Kasumi-1 (cell line): ENCODE measurements around the gene HDGFL3.

ENCODE experiments used
- DNase-seq, 2 experiments: peaks; one replicate each; lab custom pipeline; 2025; lab: John Stamatoyannopoulos, UW

The HDGFL3 gene

DNA sequence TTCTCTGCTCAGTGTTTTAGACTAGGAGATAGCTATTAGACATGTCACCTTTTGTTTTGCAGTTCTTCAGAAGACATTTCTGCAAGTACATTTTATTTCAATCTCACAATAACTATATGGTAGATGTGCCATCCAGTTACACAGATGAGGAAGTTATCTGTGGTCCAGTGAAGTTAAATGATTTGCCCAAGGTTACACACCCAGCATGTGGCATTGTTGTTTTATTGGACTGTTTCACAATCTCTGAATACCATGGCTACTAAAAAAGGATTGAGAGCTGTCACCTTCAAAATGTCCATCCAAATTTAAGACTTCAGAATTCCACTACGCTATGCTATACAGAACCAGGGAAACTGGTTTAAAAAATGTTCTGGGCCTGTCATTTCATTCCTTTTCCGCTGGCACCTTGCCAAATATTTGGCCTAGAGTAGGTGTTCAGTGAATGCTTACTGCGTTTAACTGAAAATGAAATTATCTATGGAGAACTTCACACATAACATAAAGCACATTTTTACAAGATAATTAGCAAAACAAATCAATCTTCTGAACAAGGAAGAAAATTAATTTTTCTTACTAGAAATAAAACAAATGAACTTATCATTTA, 80.0 kb downstream of the HDGFL3 start:
- DNase-seq: no peak

GRCh38 chr15:83123529-83123928, 84.1 kb downstream of the HDGFL3 start:
- DNase-seq: no peak

DNA sequence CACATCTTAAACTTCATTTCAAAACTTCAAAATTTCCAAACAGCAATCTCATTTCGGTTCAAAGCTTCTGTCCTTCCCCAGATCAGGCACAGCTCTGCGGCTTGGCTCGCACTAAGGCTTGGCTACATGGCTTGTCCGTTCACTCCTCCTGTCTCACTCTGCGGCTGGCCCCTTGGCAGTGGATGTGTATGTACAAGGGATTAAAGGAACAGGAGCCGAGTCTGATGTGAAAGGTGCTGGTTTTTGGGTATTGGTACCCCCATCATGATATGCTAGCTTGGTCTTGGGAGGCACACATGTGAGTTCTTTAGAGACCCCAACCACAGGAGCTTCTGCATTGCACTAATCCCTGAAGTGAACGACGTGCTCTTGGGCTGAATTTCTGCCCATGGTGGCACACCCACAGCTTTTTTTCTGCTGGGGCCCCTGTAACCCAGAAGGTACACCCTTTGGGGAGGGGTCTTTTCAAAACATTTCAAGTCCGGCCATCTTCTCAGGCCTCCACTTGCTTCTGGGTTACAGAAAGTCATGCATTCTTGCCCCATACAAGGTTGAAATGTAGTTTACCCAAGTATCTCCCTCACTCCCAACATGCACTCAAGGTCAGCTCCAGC, 87.5 kb downstream of the HDGFL3 start:
- DNase-seq: no peak

DNA sequence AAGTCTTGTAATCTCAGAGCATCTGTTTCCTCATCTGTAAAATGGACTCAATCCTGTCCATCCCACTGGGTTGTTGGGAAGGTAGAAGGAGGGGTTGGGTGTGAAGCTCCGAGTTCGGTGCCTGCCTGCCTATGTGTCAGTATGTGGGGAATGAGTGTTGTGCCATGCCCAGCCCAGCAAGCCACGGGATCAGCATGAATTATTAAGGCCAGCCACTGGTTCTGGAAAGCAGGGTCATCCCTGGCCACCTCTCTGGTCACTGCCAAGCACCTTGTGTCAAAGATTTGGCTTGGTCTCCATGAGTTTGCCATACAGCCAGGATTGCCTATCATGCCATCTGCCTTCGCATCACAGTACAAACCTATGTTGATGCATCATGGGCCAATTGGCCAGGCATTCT, 88.7 kb downstream of the HDGFL3 start:
- DNase-seq: no peak

GRCh38 chr15:83118291-83118827, 89.3 kb downstream of the HDGFL3 start:
- DNase-seq: no peak

DNA sequence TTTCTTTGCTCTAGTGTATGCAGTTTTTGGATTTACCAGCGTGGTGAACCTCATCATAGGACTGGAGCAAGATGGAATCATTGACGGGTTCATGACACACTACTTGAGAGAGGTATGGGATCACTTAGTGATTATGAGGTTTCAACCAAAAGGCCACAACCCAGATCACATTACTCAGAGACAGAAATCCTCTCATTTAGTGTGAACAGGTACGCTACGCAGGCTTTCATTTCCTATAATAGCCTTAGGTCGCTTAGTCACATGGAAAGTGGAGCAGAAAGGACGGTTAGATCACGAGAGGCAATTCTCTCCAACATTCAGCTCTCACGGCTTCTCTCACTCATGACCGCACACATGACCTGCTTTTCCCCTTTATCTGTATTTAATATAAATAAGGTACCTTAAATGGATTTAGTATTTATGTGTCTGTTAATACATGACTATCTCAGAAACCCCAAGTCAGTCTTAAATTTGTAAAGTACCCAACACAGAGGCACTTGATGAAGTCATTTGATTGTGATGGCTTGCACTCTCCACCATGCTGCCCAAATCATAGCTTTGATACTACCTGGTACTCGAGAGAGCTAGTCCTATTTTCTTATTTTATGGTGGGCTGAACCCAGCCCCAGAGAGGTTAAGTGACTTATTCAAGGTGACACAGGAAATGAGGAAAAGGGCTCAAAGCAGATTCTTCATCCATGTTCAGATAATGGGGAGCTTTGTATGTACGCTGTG, 91.6 kb downstream of the HDGFL3 start:
- DNase-seq: no peak

DNA sequence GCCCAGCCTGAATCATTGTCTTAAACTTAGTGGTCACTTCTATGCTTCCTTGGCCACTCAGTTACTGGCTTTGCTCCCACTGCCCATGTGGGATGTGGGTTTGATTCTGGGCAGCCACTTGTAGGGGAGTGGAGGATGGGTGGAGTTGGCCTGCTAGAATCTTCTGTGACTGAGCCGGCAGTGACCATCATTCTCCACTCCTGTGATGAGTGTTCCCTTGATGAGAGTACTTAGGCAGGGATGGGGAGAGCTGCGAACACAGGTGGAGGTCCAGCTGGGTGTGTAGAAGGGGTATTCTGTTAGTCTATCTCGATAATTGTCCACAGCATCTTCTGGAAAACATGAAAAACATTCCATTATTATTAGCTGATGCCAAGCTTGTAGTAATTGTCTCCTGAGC, 92.2 kb downstream of the HDGFL3 start:
- no peak for DNase-seq

DNA sequence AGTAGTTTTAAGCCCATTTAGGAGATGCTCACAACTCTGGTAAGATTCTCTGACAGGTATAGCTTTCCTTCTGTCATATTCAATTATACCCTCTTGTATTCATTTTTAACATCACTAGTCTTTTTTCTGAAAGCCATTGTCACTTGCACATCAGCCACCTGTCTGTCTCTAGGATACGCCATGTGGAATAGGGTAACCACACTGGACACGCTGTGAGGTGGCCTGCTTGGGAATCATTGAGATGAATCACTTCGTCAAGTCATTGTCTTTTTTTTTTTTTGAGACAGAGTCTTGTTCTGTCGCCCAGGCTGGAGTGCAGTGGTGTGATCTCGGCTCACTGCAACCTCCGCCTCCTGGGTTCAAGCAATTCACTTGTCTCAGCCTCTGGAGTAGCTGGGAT, 92.8 kb downstream of the HDGFL3 start:
- no peak for DNase-seq

GRCh38 chr15:83113881-83114674, 93.5 kb downstream of the HDGFL3 start:
- DNase-seq: no peak

GRCh38 chr15:83112956-83113299, 94.7 kb downstream of the HDGFL3 start:
- no peak for DNase-seq

GRCh38 chr15:83112233-83112955, 95.2 kb downstream of the HDGFL3 start:
- no peak for DNase-seq

DNA sequence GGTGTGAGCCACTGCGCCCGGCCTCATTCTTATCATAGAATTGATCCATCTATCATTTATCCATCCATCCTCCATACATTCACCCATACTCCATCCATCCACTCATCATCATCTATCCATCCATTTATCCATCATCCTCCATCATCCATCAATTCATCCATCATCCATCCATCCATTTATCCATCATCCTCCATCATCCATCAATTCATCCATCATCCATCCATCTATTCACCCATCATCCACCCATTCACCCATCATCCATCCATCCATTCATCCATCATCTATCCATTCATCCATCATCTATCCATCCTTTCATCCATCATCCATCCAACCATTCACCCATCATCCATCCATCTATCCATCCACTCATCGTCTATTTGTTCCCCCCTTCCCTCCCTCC, 96.5 kb downstream of the HDGFL3 start:
- no peak for DNase-seq

GRCh38 chr15:83110381-83110780, 97.2 kb downstream of the HDGFL3 start:
- DNase-seq: no peak

DNA sequence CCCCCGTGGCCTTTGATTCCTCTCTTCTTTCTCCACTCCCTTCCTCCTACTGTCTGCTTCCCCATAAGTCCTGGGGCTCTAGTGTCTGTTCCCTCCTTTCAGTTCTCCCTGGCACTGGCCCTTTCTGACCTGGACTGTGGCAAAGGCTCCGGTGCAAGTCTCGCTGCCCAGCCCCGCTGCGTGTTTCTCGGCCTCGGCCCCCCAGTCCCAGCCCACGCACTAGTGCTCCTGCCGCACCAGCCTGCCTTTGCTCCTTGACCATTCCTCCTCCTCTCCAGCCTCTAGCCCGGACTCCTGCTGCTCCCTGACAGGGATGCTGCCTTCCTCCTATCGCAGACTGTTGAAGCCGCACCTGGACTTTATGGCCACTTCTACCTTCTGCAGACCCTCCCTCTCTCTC, 98.1 kb downstream of the HDGFL3 start:
- DNase-seq: no peak

- DNase-seq: peak; percentile 98 to 99
Observed at GRCh38 chr15:83108266-83109219, 99.1 kb downstream of the HDGFL3 start.

- no peak for DNase-seq
Observed at GRCh38 chr15:83107841-83108181, 99.8 kb downstream of the HDGFL3 start.

- peak in 1 of 2 experiments; percentile 33 for DNase-seq
Observed at GRCh38 chr15:83106994-83107840, 100.4 kb downstream of the HDGFL3 start, which contains the start of gene TM6SF1. Gene TM6SF1, plus strand, starts transcription at chr15:83107645. Its CDS starts 36 bp downstream, at chr15:83107681.

DNA sequence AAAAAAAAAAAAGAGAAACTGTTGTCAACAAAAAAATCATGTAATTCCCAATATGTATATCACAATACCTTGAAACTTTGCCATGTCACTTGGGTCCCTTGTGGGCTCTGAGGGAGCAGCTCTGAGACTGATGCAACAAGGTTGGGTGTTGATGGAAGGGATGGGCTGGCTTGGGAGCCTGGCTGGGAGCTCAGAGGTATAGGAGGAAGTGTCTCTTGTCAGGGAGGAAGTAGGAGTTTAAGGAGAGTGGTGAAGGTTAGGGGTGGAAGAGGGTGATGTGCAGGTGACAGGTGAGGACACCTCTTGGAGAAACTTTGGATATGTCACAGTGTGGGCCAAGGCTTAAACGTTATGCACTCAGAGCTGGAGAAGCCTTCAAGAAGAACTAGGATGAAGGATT, 102.2 kb downstream of the HDGFL3 start:
- no peak for DNase-seq

- DNase-seq: no peak
Observed at GRCh38 chr15:83104141-83104540, 103.5 kb downstream of the HDGFL3 start.

- DNase-seq: no peak
Observed at GRCh38 chr15:83102346-83102745, 105.3 kb downstream of the HDGFL3 start.
